NCI-H187 treated with DMSO at 0.1 percent for 48 hours (cell line): Measurements from ENCODE around the gene VSTM1.

Experiments
- DNase-seq: peaks from one replicate; lab custom pipeline; 2025; lab: John Stamatoyannopoulos, UW

The VSTM1 gene

GRCh38 chr19:54011507-54012211 lies 52.0 kb downstream of the VSTM1 start:
- DNase-seq: no peak

DNA sequence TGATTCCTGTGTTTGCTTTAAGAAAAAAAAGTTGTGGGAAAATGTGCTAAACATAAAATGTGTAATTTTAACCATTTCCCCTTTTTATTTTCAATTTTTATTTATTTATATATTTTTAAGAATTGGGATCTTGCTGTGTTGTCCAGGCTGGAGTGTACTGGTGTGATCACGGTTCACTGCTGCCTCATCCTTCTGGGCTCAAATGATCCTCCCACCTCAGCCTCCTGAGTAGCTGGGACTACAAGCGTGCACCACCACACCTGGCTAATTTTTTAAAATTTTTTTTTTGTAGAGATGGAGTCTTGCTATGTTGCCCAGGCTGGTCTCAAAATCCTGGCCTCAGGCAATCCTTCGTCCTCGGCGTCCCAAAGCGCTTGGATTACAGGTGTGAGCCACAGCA lies 53.2 kb downstream of the VSTM1 start:
- no peak for DNase-seq

DNA sequence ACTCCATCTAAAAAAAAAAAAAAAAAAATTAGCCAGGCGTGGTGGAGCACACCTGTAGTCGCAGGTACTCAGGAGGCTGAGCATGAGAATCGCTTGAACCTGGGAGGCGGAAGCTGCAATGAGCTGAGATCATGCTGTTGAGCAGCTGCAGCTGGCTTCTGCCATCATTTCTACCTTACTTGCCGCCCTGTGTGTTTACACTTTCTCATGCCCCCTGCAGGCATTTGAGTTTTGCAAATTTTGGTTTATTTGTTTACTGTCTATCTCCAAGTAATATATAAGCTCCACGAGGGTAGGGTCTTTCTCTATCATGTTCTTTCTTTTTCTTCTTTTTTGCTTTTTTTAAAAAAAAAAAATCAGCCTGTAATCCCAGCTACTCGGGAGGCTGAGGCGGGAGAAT lies 54.3 kb downstream of the VSTM1 start:
- DNase-seq: no peak

DNA sequence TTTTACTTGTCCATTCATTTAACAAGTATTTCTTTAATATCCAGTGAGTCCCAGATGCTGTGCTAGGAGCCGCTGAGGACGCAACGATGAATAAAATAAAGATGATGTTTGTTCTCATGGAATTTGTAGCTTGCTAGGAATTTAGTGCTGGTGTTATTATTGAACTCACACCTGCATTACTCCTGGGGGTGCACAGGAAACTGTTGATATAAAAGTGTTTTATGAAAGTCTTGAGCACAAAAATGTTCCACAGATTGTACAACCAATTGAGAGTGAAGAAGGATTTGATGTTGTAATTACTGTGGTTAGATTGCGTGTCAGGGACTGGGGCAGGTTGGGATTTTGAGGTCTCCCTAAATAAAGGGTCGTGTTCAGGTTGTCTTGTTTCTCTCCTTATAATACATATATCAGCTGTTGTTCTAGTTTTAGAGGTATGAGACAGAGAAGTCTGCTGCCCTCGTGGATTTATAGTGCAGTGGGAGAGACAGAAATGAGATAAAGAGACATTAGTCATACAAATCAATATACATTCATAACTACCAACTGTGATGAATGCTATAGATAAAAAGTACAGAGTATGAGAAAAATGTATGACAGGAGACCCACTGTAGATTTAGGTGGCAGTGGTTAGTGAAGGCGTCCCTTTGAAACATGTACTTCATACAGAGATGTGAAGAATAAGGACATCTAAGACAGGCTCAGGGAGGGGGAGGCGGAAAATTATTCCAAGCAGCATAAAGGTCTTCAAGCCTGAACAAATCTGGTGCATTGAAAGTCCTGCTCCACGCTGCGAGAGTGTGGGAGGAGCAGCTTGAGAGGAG lies 61.0 kb downstream of the VSTM1 start:
- no peak for DNase-seq

- DNase-seq: no peak
Measured at GRCh38 chr19:54001496-54001895, 62.2 kb downstream of the VSTM1 start.

GRCh38 chr19:53999694-54000093 lies 64.0 kb downstream of the VSTM1 start:
- DNase-seq: no peak

GRCh38 chr19:53998223-53998622 lies 65.5 kb downstream of the VSTM1 start:
- no peak for DNase-seq

DNA sequence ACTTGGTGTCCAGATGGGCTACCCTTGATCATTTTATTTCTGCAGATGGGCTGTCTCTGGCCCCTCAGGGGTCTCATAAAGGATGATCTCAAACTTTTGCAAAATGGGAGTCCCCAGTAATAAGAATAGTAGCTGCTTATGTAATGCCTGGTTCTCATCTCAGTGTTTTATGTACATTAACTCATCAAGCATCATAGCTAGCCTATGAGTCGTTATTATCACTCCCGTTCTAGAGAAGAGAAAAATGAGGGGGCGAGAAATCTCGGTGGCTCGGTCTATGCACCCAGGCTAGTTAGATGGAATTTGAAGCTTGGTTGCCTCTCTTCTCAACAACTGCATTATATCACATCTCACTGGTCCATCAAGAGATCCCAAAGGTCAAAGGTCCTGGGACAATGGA lies 68.9 kb downstream of the VSTM1 start:
- DNase-seq: no peak

GRCh38 chr19:53993448-53993847 lies 70.2 kb downstream of the VSTM1 start:
- DNase-seq: no peak

- no peak for DNase-seq
Measured at GRCh38 chr19:53992815-53993214, 70.9 kb downstream of the VSTM1 start.

GRCh38 chr19:53992211-53992610 lies 71.5 kb downstream of the VSTM1 start:
- no peak for DNase-seq

- DNase-seq: no peak
Measured at GRCh38 chr19:53991224-53992113, 72.2 kb downstream of the VSTM1 start, which contains the start of gene CACNG6. CACNG6 (plus strand) TSS chr19:53991637; CDS start chr19:53992878, 1,241 bp downstream.
